Left forelimb (tissue), 1 donor: Measurements from ENCODE around the gene PTPRN2.

Experiments used
- DNase-seq: peaks from one replicate; pipeline ENCODE4 v3.0.0-alpha.2; 2018; ENCODE audit warnings: low spot score

The PTPRN2 gene

GRCh38 chr7:157886711-157887110 is 700.9 kb downstream of the PTPRN2 start:
- no peak for DNase-seq

- no peak for DNase-seq
Observed at GRCh38 chr7:157886266-157886665, 701.4 kb downstream of the PTPRN2 start.

GRCh38 chr7:157885140-157885539 is 702.5 kb downstream of the PTPRN2 start:
- DNase-seq = no peak

GRCh38 chr7:157884461-157885062 is 703.1 kb downstream of the PTPRN2 start:
- DNase-seq = no peak

GRCh38 chr7:157881048-157881771 is 706.4 kb downstream of the PTPRN2 start:
- no peak for DNase-seq

- DNase-seq = no peak
Observed at GRCh38 chr7:157879391-157879790, 708.2 kb downstream of the PTPRN2 start.

GRCh38 chr7:157877298-157878090 is 710.1 kb downstream of the PTPRN2 start:
- no peak for DNase-seq

- no peak for DNase-seq
Observed at GRCh38 chr7:157876469-157877285, 710.9 kb downstream of the PTPRN2 start.

GRCh38 chr7:157875230-157876179 is 712.1 kb downstream of the PTPRN2 start:
- DNase-seq = no peak

GRCh38 chr7:157874870-157875229 is 712.8 kb downstream of the PTPRN2 start:
- no peak for DNase-seq

- no peak for DNase-seq
Observed at GRCh38 chr7:157874208-157874816, 713.3 kb downstream of the PTPRN2 start.

GRCh38 chr7:157873664-157874063 is 714.0 kb downstream of the PTPRN2 start:
- DNase-seq = no peak

- no peak for DNase-seq
Observed at GRCh38 chr7:157873181-157873580, 714.4 kb downstream of the PTPRN2 start.

- DNase-seq = no peak
Observed at GRCh38 chr7:157872447-157872846, 715.2 kb downstream of the PTPRN2 start.

GRCh38 chr7:157871681-157872080 is 715.9 kb downstream of the PTPRN2 start:
- no peak for DNase-seq

GRCh38 chr7:157870644-157871290 is 716.9 kb downstream of the PTPRN2 start:
- no peak for DNase-seq

- no peak for DNase-seq
Observed at GRCh38 chr7:157869793-157870192, 717.8 kb downstream of the PTPRN2 start.

GRCh38 chr7:157867685-157868305 is 719.8 kb downstream of the PTPRN2 start:
- DNase-seq = no peak

GRCh38 chr7:157866336-157866924 is 721.2 kb downstream of the PTPRN2 start:
- no peak for DNase-seq
